ENCODE measurements around the gene PRKAG1.
A peak's percentile ranks its signal among the peaks of the same experiment; 100 is the strongest.

PRKAG1 gene

GRCh38 chr12:48999371-49000131 is 19.0 kb downstream of the PRKAG1 start, which contains the start of gene DDN:
TSS of gene DDN (minus strand) at chr12:48999375. CDS start at chr12:48999287, 88 bp downstream.
- TF ChIP-seq CTCF (IDR thresholded peaks at IDR 0.05; ENCODE audit: extremely low read depth, insufficient read depth, missing control alignments) = no peak
- in situ Hi-C loops (cut with MboI; ENCODE audit: low pct_unique_long_range_greater_than_20kb, low sequenced_read_pairs, unreplicated experiment) = no loop called here
- peak; percentile 87 for DNase-seq (ENCODE audit: low spot score)

- no peak for TF ChIP-seq CTCF (IDR thresholded peaks at IDR 0.05; ENCODE audit: extremely low read depth, insufficient read depth, missing control alignments)
- in situ Hi-C loops (cut with MboI; ENCODE audit: low pct_unique_long_range_greater_than_20kb, low sequenced_read_pairs, unreplicated experiment) = no loop called here
- DNase-seq (ENCODE audit: low spot score) = peak; percentile 69
Measured at GRCh38 chr12:48998497-48999353, 19.9 kb downstream of the PRKAG1 start.

GRCh38 chr12:48997719-48998496 is 20.7 kb downstream of the PRKAG1 start:
- no peak for TF ChIP-seq CTCF (IDR thresholded peaks at IDR 0.05; ENCODE audit: extremely low read depth, insufficient read depth, missing control alignments)
- peak; percentile 94 for DNase-seq (ENCODE audit: low spot score)
- in situ Hi-C loops (cut with MboI; ENCODE audit: low pct_unique_long_range_greater_than_20kb, low sequenced_read_pairs, unreplicated experiment) = no loop called here

GRCh38 chr12:48996794-48997718 is 21.5 kb downstream of the PRKAG1 start:
- in situ Hi-C loops (cut with MboI; ENCODE audit: low pct_unique_long_range_greater_than_20kb, low sequenced_read_pairs, unreplicated experiment) = no loop called here
- TF ChIP-seq CTCF (IDR thresholded peaks at IDR 0.05; ENCODE audit: extremely low read depth, insufficient read depth, missing control alignments) = peak; percentile 79
- peak; percentile 88 for DNase-seq (ENCODE audit: low spot score)

- TF ChIP-seq CTCF (IDR thresholded peaks at IDR 0.05; ENCODE audit: extremely low read depth, insufficient read depth, missing control alignments) = peak; percentile 89
- in situ Hi-C loops (cut with MboI; ENCODE audit: low pct_unique_long_range_greater_than_20kb, low sequenced_read_pairs, unreplicated experiment) = no loop called here
- DNase-seq (ENCODE audit: low spot score) = peak; percentile 90
Measured at GRCh38 chr12:48995086-48995879, 23.3 kb downstream of the PRKAG1 start.

All from GM13977 (cell line).